AG09309 (cell line): Measurements from ENCODE around the gene FBXL19.

ENCODE experiments used
- DNase-seq: peaks from one replicate; pipeline ENCODE4 v3.0.0-alpha.2; 2010; ENCODE audit warnings: low read depth
- H3K4me3 ChIP-seq: 2 replicates; pipeline ENCODE4 v1.5.1; 2011; ENCODE audit warnings: mild to moderate bottlenecking, low read depth, low read length, moderate library complexity; ENCODE audit not compliant: control insufficient read depth
- TF ChIP-seq, protein P1 (sequence below): IDR thresholded peaks from 2 replicates; pipeline ENCODE4 v1.5.1; 2011; ENCODE audit warnings: mild to moderate bottlenecking, low read depth, low read length, inconsistent platforms; ENCODE audit not compliant: insufficient read depth, control insufficient read depth; ENCODE audit errors: missing control alignments

Gene FBXL19

DNA sequence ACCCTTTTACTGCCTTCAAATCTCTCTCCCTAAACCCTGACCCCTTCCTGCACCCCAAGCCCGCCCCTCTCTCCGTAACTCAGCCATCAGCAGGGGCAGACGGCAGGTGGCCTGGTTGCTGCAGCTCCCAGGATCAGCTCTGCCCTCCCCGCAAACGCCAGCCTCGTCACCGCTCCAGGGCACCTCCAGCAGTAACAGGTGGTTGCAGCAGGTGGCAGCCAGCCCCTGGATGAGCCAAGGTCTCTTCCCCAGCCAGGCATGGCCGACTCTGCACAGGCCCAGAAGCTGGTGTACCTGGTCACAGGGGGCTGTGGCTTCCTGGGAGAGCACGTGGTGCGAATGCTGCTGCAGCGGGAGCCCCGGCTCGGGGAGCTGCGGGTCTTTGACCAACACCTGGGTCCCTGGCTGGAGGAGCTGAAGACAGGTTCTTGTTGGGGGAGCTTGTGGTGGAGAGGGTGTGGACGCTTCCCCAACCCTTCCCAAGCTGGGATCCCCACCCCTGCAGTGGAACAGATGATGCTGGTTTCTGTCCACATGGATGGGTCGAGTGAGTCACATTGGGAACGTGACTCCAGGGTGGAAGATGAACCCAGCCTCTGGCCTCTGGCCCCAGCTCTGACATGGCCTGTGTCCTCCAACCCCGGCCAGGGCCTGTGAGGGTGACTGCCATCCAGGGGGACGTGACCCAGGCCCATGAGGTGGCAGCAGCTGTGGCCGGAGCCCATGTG, 62.2 kb downstream of the FBXL19 start:
- TF ChIP-seq, protein P1, sequence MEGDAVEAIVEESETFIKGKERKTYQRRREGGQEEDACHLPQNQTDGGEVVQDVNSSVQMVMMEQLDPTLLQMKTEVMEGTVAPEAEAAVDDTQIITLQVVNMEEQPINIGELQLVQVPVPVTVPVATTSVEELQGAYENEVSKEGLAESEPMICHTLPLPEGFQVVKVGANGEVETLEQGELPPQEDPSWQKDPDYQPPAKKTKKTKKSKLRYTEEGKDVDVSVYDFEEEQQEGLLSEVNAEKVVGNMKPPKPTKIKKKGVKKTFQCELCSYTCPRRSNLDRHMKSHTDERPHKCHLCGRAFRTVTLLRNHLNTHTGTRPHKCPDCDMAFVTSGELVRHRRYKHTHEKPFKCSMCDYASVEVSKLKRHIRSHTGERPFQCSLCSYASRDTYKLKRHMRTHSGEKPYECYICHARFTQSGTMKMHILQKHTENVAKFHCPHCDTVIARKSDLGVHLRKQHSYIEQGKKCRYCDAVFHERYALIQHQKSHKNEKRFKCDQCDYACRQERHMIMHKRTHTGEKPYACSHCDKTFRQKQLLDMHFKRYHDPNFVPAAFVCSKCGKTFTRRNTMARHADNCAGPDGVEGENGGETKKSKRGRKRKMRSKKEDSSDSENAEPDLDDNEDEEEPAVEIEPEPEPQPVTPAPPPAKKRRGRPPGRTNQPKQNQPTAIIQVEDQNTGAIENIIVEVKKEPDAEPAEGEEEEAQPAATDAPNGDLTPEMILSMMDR = no peak
- H3K4me3 ChIP-seq = peak overlapping the region; percentile 48
- DNase-seq = no peak

DNA sequence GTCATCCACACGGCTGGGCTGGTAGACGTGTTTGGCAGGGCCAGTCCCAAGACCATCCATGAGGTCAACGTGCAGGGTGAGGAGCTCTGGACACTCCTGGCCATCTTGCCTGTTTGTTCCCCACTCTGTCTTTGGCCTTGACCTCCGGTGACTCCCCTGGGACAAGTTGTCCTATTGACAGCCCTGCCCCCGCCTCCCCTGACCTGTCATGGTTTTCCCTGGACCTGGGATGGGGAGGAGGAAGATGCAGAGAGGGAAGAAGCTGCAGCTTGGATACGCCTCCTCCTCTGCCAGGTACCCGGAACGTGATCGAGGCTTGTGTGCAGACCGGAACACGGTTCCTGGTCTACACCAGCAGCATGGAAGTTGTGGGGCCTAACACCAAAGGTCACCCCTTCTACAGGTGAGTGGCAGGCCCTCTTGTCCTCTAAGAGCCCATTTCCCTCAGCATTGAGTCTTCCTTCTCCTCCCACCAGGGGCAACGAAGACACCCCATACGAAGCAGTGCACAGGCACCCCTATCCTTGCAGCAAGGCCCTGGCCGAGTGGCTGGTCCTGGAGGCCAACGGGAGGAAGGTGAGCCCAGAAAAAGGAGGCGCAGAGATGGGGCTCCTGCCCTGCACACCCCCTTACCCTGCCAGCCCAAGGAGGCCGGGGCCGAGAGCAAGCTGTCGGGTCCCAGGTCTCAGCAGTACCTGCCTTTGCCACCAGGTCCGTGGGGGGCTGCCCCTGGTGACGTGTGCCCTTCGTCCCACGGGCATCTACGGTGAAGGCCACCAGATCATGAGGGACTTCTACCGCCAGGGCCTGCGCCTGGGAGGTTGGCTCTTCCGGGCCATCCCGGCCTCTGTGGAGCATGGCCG, 63.0 kb downstream of the FBXL19 start:
- TF ChIP-seq, protein P1 = no peak
- DNase-seq = no peak
- H3K4me3 ChIP-seq = no peak overlapping the region

DNA sequence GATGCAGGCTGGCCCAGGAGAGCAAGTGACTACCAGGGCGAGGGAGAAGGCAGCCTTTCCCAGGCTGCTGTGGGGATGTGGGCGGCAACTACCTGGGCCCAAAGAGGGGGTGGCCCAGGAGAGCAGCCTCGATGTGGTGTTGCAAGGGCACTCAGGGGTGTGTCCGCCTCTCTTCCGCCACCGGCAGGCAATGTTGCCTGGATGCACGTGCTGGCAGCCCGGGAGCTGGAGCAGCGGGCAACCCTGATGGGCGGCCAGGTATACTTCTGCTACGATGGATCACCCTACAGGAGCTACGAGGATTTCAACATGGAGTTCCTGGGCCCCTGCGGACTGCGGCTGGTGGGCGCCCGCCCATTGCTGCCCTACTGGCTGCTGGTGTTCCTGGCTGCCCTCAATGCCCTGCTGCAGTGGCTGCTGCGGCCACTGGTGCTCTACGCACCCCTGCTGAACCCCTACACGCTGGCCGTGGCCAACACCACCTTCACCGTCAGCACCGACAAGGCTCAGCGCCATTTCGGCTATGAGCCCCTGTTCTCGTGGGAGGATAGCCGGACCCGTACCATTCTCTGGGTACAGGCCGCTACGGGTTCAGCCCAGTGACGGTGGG, 64.3 kb downstream of the FBXL19 start:
- no peak for DNase-seq
- TF ChIP-seq, protein P1 = no peak
- H3K4me3 ChIP-seq = no peak overlapping the region

GRCh38 chr16:30989469-30990047, 66.2 kb downstream of the FBXL19 start:
- no peak overlapping the region for H3K4me3 ChIP-seq
- no peak for DNase-seq
- TF ChIP-seq, protein P1 = no peak

DNA sequence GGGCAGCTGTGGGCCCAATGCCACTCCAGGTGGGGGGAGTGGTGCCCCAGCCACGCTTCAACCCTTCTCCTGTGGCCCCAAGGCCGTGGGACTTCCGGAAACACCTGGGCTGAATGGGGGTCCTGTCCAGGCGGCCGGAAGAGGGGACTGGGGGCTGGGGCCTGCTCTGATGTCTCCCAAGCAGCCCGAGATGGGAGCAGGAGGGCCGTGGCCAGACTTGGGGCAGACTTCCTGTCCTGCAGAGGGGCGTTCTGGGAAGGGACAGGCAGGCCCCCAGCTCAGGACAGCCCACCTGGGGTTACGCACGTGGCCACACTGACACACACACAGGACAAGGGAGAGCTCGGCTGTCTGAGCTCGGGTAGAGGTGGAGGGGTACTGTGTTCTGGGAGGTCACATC, 66.7 kb downstream of the FBXL19 start:
- TF ChIP-seq, protein P1 = no peak
- no peak for DNase-seq
- no peak overlapping the region for H3K4me3 ChIP-seq

GRCh38 chr16:30991052-30991451, 67.7 kb downstream of the FBXL19 start:
- H3K4me3 ChIP-seq = no peak overlapping the region
- TF ChIP-seq, protein P1 = no peak
- no peak for DNase-seq
